H1 (cell line): ENCODE data around the gene LDB1. TPM values are rescaled to one million over a fixed set of nuclear protein-coding genes. Genes with fewer than 3 reads are reported as not detected.

Experiments
- CEBPB ChIP-seq: IDR thresholded peaks from 2 replicates; pipeline ENCODE4 v1.6.1; 2012; ENCODE audit warnings: low read depth, low read length
- CHD7 ChIP-seq: fragments of 300-600 bp; sonication (generic); IDR thresholded peaks from 2 replicates; pipeline ENCODE4 v1.7.1; 2012; ENCODE audit warnings: low read length, moderate library complexity, mild to moderate bottlenecking, inconsistent platforms; ENCODE audit not compliant: insufficient replicate concordance
- CTBP2 ChIP-seq: IDR thresholded peaks from 2 replicates; pipeline ENCODE4 v1.7.0; 2011; ENCODE audit warnings: borderline replicate concordance, mild to moderate bottlenecking, moderate library complexity, mixed read lengths, low read length; ENCODE audit not compliant: insufficient read depth, insufficient read length
- JUND ChIP-seq: IDR thresholded peaks from 2 replicates; pipeline ENCODE4 v1.6.1; 2011; ENCODE audit warnings: mild to moderate bottlenecking, improper control_type of control experiment, low read length
- POLR2A ChIP-seq, 2 experiments: IDR thresholded peaks; 1 replicate in 1 of 2; 2 replicates in 1 of 2; pipeline ENCODE4 v1.6.1; 2011; ENCODE audit warnings: low read depth in 2 of 2, low read length in 2 of 2, mild to moderate bottlenecking in 2 of 2; ENCODE audit errors: control extremely low read depth in 1 of 2
- TBP ChIP-seq: IDR thresholded peaks from 2 replicates; pipeline ENCODE4 v1.6.1; 2011; ENCODE audit warnings: low read depth, low read length, improper control_type of control experiment
- YY1 ChIP-seq: IDR thresholded peaks from 2 replicates; pipeline ENCODE4 v1.6.1; 2011; ENCODE audit warnings: low read depth, mild to moderate bottlenecking, low read length
- polyA plus RNA-seq, 7 experiments: library from polyadenylated mRNA; depleted of rRNA in 3 of 7; stranded (reverse) in 5 of 7; unstranded in 2 of 7; fragments of >200 nt in 5 of 7; fragments of 200-250 nt in 2 of 7; gene quantifications; 1 replicate in 5 of 7; 2 replicates in 1 of 7; 4 replicates in 1 of 7; pipeline versions ENCODE4 v1.2.1 to v1.2.3, GENCODE V29; 2011 to 2013; ENCODE audit warnings: missing spikeins in 2 of 7, mixed read lengths in 2 of 7
- total RNA-seq: library from RNA; stranded (reverse); fragmentation: NEBNext Ultra II Directional; extraction: Animal tissue kit (Norgen Biotek cat#: 25700); gene quantifications from 2 replicates; pipeline ENCODE4 v1.2.1, GENCODE V29; 2021

The LDB1 gene
- total and polyA plus RNA-seq, 2 of the 8 experiments (the other 6 are each of a cell fraction or from before 2014, with no cell fraction given), result 88.4 to 138 TPM

DNA sequence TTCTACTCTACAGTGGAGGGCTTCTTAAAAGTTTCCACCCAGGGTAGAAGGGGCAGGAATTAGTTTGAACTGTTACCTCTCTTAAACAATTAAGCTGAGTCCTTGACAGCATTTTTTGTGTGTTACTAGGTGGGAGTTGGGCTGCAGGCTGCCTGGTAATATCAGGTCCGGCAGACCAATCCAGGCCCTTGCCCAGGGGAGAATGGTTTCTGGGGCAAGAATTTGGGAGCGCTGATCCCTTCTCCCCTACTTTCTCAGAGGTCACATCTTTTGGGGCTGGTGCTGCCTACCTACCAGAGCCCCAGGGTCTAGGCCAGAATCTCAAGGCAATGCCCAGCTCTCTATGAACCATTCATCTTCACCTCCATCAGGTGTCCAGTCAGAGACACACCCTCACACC, 14.2 kb upstream of the LDB1 start (continued):
- TF ChIP-seq CHD7 (no peak), CTBP2 (no peak), TBP (no peak), POLR2A (IDR thresholded peaks at IDR 0.05; ENCODE audit: control extremely low read depth in 1 of 2, low read depth in 2 of 2, low read length in 2 of 2) (no peak), JUND (no peak), YY1 (no peak), CEBPB (no peak)
